ENCODE results near the gene GCA. TPM values are rescaled to one million over a fixed set of nuclear protein-coding genes. Genes with fewer than 3 reads are reported as not detected.

The GCA gene
- total RNA-seq, 1 donor from 2014 or later = 33.3 TPM

DNA sequence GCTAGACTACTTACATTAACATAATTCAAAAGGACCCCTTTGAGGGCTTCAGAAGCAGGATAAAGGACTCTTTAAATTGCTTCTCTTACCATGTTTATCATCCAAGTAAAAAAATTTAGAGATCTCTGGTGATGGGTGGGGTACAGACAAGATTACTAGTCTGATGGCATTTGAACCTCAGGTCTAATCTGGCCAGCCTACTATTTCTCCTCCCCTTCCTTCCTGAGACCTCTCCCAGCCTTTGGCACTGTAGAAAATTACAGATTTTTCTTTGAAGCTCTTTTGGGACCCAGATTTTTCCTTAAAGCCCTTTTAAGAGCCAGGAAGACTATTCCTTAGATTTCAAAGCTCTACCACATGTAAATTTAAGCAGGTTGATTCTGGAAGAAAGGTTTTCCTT, 28.9 kb downstream of the GCA start:
- Histone ChIP-seq H3K36me3 (ENCODE audit: control insufficient read depth, insufficient read depth, low read length) (no peaks in the 10 kb centered on the region), H3K27me3 (ENCODE audit: control insufficient read depth, insufficient read depth, low read length) (no peaks in the 10 kb centered on the region), H3K4me3 (ENCODE audit: low read depth, low read length) (no peak overlapping the region)
- TF ChIP-seq, protein P1, sequence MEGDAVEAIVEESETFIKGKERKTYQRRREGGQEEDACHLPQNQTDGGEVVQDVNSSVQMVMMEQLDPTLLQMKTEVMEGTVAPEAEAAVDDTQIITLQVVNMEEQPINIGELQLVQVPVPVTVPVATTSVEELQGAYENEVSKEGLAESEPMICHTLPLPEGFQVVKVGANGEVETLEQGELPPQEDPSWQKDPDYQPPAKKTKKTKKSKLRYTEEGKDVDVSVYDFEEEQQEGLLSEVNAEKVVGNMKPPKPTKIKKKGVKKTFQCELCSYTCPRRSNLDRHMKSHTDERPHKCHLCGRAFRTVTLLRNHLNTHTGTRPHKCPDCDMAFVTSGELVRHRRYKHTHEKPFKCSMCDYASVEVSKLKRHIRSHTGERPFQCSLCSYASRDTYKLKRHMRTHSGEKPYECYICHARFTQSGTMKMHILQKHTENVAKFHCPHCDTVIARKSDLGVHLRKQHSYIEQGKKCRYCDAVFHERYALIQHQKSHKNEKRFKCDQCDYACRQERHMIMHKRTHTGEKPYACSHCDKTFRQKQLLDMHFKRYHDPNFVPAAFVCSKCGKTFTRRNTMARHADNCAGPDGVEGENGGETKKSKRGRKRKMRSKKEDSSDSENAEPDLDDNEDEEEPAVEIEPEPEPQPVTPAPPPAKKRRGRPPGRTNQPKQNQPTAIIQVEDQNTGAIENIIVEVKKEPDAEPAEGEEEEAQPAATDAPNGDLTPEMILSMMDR (IDR thresholded peaks at IDR 0.05; ENCODE audit: insufficient read depth, low read length, poor library complexity, severe bottlenecking) = no peak
- DNase-seq (ENCODE audit: low read depth) = no peak

DNA sequence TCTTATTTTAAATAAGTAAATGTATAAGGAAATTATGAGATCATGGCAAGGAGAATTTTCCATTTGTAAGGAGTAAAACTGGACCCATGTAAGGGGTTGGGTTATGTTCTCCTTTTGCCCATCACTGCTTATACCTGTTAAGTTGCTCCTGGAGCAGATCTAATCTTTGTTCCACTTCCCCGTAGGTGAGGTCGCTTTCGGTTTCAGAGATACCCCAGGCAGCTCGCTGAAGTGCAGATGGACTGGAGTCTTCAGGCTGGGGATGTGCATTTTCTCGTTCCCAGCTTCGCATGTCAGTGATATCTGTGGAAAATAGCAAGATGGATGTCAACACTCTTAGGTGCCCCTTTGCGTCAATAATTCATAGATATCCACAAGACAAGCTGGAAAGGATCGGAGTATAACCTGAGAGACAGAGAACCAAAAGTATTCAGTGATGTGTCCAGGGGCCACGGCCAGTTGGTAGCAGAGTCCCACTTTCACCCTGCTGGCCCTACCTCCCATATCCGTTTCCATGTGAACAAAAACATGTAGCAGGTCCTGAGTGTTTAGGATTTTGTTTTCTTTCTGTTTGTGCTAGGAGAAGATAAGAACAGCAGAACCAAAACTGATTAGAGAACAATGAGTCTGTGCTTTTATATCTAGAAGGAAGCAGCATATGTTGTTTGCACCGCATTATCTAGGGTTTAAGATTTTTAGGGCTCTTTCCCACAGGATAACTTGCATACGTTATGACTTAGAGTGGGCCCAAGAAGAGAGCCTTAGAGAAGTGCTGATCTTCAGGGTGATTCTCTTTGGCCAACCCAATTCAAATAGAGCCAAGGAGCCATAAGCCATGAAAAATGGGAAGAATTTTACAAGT, 36.0 kb downstream of the GCA start:
- no peak overlapping the region for H3K4me3 ChIP-seq (ENCODE audit: low read depth, low read length)
- no peaks in the 10 kb centered on the region for H3K36me3 ChIP-seq (ENCODE audit: control insufficient read depth, insufficient read depth, low read length)
- TF ChIP-seq, protein P1 (IDR thresholded peaks at IDR 0.05; ENCODE audit: insufficient read depth, low read length, poor library complexity, severe bottlenecking) = no peak
- H3K27me3 ChIP-seq (ENCODE audit: control insufficient read depth, insufficient read depth, low read length) = no peaks in the 10 kb centered on the region
- no peak for DNase-seq (ENCODE audit: low read depth)

DNA sequence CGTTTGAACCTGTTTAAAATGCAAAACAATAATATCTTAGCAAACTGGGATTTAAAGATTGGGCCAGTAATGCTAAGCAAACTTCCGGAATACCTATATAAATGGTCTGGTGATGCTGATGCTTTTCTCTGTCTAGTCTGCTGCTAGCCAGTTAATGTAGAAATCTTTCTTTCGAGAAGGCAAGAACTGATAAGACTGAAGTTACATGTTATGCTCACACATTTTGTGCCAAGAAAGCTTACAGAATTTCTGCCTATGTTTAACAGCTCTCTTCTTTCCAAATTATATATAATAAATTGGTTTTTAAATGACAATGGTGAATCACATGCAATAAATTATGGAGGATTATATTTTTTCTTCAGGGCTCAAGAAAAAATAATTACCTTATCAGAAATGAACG, 37.9 kb downstream of the GCA start:
- Histone ChIP-seq H3K4me3 (ENCODE audit: low read depth, low read length) (no peak overlapping the region), H3K36me3 (ENCODE audit: control insufficient read depth, insufficient read depth, low read length) (no peaks in the 10 kb centered on the region), H3K27me3 (ENCODE audit: control insufficient read depth, insufficient read depth, low read length) (no peaks in the 10 kb centered on the region)
- TF ChIP-seq, protein P1 (IDR thresholded peaks at IDR 0.05; ENCODE audit: insufficient read depth, low read length, poor library complexity, severe bottlenecking) = no peak
- DNase-seq (ENCODE audit: low read depth) = no peak

DNA sequence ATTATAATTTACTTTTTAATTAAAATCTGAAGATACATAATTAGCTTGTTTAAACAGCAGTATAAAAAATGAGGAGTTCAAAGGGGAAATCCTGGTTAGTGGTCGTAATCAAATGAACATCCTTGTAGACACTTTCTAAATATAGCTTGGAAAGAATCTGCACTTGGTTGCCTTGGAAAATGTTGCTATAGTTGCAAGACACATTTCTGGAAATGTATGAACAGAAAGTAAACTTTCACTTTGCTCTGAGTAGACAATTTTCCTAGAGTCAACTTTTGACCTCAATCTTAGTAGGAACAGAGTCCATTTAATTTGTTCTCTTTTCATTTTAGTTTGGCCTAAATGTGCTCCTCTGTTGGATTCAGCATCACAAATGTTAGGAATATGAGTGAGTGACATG, 38.3 kb downstream of the GCA start:
- no peaks in the 10 kb centered on the region for H3K27me3 ChIP-seq (ENCODE audit: control insufficient read depth, insufficient read depth, low read length)
- TF ChIP-seq, protein P1 (IDR thresholded peaks at IDR 0.05; ENCODE audit: insufficient read depth, low read length, poor library complexity, severe bottlenecking) = no peak
- DNase-seq (ENCODE audit: low read depth) = no peak
- H3K4me3 ChIP-seq (ENCODE audit: low read depth, low read length) = no peak overlapping the region
- no peaks in the 10 kb centered on the region for H3K36me3 ChIP-seq (ENCODE audit: control insufficient read depth, insufficient read depth, low read length)

DNA sequence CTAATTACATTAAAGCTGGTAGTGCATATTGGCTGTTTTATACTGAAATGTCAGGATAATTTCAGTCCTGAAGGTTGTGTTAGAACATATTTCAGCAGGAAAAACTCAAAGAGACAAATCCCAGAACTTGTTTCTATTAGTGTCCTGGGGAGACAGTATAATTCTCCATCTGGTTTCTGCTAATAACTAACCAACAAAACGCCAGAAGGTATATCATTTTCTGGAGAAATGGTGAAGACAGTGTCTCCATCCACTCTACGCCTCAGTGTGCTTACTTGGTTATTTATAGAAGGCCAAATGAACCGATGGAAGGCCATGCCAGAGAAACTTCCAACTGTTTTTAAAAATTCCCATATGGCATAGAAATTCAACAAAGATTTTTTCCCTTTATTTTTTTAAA, 41.6 kb downstream of the GCA start:
- no peaks in the 10 kb centered on the region for H3K27me3 ChIP-seq (ENCODE audit: control insufficient read depth, insufficient read depth, low read length)
- no peak for DNase-seq (ENCODE audit: low read depth)
- TF ChIP-seq, protein P1 (IDR thresholded peaks at IDR 0.05; ENCODE audit: insufficient read depth, low read length, poor library complexity, severe bottlenecking) = no peak
- no peak overlapping the region for H3K4me3 ChIP-seq (ENCODE audit: low read depth, low read length)
- H3K36me3 ChIP-seq (ENCODE audit: control insufficient read depth, insufficient read depth, low read length) = no peaks in the 10 kb centered on the region

DNA sequence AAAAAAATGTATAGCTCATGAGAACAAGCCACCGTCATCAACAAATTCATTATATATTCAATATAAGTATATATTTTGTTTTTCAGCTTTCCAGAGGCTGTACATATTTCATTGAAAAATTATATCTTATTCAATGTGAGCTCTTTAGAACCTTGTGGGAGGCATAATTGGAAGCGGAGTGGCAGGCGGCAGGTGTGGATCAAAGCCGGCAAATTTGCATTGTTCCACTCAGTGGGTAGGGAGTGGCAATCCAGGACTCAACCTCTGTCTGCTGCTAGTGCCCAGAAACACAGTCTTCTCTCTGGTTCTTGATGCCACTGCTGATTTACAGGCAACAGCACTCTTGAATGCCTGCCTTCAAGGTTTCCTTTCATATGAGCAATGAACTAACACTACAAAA, 46.9 kb downstream of the GCA start:
- Histone ChIP-seq H3K36me3 (ENCODE audit: control insufficient read depth, insufficient read depth, low read length) (no peaks in the 10 kb centered on the region), H3K4me3 (ENCODE audit: low read depth, low read length) (no peak overlapping the region), H3K27me3 (ENCODE audit: control insufficient read depth, insufficient read depth, low read length) (no peaks in the 10 kb centered on the region)
- TF ChIP-seq, protein P1 (IDR thresholded peaks at IDR 0.05; ENCODE audit: insufficient read depth, low read length, poor library complexity, severe bottlenecking) = no peak
- DNase-seq (ENCODE audit: low read depth) = no peak
